GM12878 (cell line): Measurements from ENCODE around the gene REV1. TPM values are rescaled to one million over a fixed set of nuclear protein-coding genes. Genes with fewer than 3 reads are reported as not detected.

Source experiments
- ATAC-seq: fragments of 200-7000 bp; cut with Tn5 transposase; 3 replicates; pipeline ENCODE4 v1.9.1; 2020; ENCODE audit warnings: mild to moderate bottlenecking, moderate library complexity
- BruUV-seq: library from RNA; stranded (reverse); fragments of 400-500 nt; replicated peaks from 2 replicates; lab custom pipeline; 2021; lab: Mats Ljungman, UMichigan
- CTCF ChIA-PET: fragments of 300-600 bp; sonication (Branson Sonifier 250); formaldehyde crosslinking; extraction: SDS; loops from one replicate; lab custom pipeline; 2021; ENCODE audit warnings: inconsistent platforms; lab: Yijun Ruan, JAX
- POLR2A ChIA-PET: fragments of 350-600 bp; formaldehyde crosslinking; extraction: SDS; loops from one replicate; lab custom pipeline; 2021; ENCODE audit warnings: inconsistent platforms; lab: Charles Lee
- RAD21 ChIA-PET: fragments of 300-600 bp; sonication (Branson Sonifier 250); formaldehyde crosslinking; loops from one replicate; lab custom pipeline; 2023; ENCODE audit warnings: antibody characterized with exemption; ENCODE audit not compliant: unreplicated experiment; lab: Charles Lee
- SMC1A ChIA-PET: fragments of 300-600 bp; sonication (Branson Sonifier 250); formaldehyde crosslinking; loops from one replicate; lab custom pipeline; 2023; ENCODE audit not compliant: unreplicated experiment, uncharacterized antibody; lab: Charles Lee
- DNase-seq: peaks from one replicate; pipeline ENCODE4 v3.0.0-alpha.2; 2011; ENCODE audit warnings: low read depth, low spot score
- FAIRE-seq: peaks from 3 replicates; lab custom pipeline; 2011; peaks lifted over from hg19 to GRCh38; lab: Jason Lieb, UNC
- H2AFZ ChIP-seq: 2 replicates; pipeline ENCODE4 v1.6.0; 2011; ENCODE audit warnings: low read depth, low read length, control low read depth; ENCODE audit not compliant: control insufficient read depth
- H3K27ac ChIP-seq: 2 replicates; pipeline ENCODE4 v1.5.1; 2011; ENCODE audit warnings: control low read depth; ENCODE audit not compliant: control insufficient read depth, insufficient read depth
- H3K27me3 ChIP-seq, 2 experiments: replicated peaks in 1 of 2; 2 replicates each; pipeline versions ENCODE4 v1.6.0 to v1.6.1; 2011; ENCODE audit warnings: low read length in 1 of 2; ENCODE audit not compliant: control insufficient read depth in 2 of 2, insufficient read depth in 2 of 2
- H3K36me3 ChIP-seq, 2 experiments: 2 replicates each; pipeline ENCODE4 v1.5.1; 2011; ENCODE audit warnings: low read length in 1 of 2; ENCODE audit not compliant: control insufficient read depth in 2 of 2, insufficient read depth in 2 of 2
- H3K4me1 ChIP-seq: 2 replicates; pipeline ENCODE4 v1.6.1; 2011; ENCODE audit warnings: mild to moderate bottlenecking, low read length, moderate library complexity, mixed read lengths; ENCODE audit not compliant: control insufficient read depth, insufficient read depth
- H3K4me2 ChIP-seq: 2 replicates; pipeline ENCODE4 v1.6.0; 2011; ENCODE audit warnings: control low read depth; ENCODE audit not compliant: control insufficient read depth, insufficient read depth
- H3K4me3 ChIP-seq: fragments of 200-600 bp; sonication (generic); 2 replicates; pipeline ENCODE4 v1.5.1; 2016
- H3K79me2 ChIP-seq: 2 replicates; pipeline ENCODE4 v1.6.0; 2011; ENCODE audit warnings: low read length; ENCODE audit not compliant: control insufficient read depth, insufficient read depth
- H3K9ac ChIP-seq: 2 replicates; pipeline ENCODE4 v1.8.0; 2011; ENCODE audit warnings: low read length, control low read depth, mixed read lengths; ENCODE audit not compliant: control insufficient read depth, insufficient read depth
- H3K9me3 ChIP-seq: replicated peaks from 3 replicates; pipeline ENCODE4 v1.5.1; 2011; ENCODE audit warnings: mild to moderate bottlenecking, low read length; ENCODE audit not compliant: control insufficient read depth, insufficient read depth
- H4K20me1 ChIP-seq: 2 replicates; pipeline ENCODE4 v1.6.0; 2011; ENCODE audit not compliant: control insufficient read depth, insufficient read depth
- BMI1 ChIP-seq: fragments of 450-650 bp; IDR thresholded peaks from 2 replicates; pipeline ENCODE4 v1.6.1; 2016; ENCODE audit warnings: mild to moderate bottlenecking, moderate library complexity, borderline replicate concordance
- CBX3 ChIP-seq: fragments of 200-600 bp; sonication (generic); IDR thresholded peaks from 2 replicates; pipeline ENCODE4 v1.6.1; 2016; ENCODE audit warnings: low read depth, borderline replicate concordance
- TBL1XR1 ChIP-seq: IDR thresholded peaks from 2 replicates; pipeline ENCODE4 v1.6.1; 2012; ENCODE audit warnings: low read depth, low read length, improper control_type of control experiment
- YBX1 ChIP-seq: fragments of 450-650 bp; IDR thresholded peaks from 2 replicates; pipeline ENCODE4 v1.6.1; 2016; ENCODE audit warnings: antibody characterized with exemption
- WGBS: methylation state at CpG from one replicate; pipeline ENCODE4 v1.1.6; 2016; ENCODE audit warnings: low lambda C conversion rate; ENCODE audit not compliant: insufficient replicate concordance, insufficient coverage; ENCODE audit errors: missing lambda C conversion rate; 5-methylcytosine and 5-hydroxymethylcytosine counted together
- in situ Hi-C: fragments of 300-500 bp; cut with MboI; formaldehyde crosslinking; loops from 9 replicates; pipeline ENCODE4 v1.14.3; 2018; ENCODE audit warnings: mixed read lengths
- intact Hi-C: fragments of 100-400 bp; cut with micrococcal nuclease; formaldehyde crosslinking; loops from one replicate; pipeline ENCODE4 v1.14.2; 2022; ENCODE audit not compliant: unreplicated experiment
- polyA plus RNA-seq, 11 experiments: library from polyadenylated mRNA; depleted of rRNA in 4 of 11; unstranded in 6 of 11; stranded (reverse) in 5 of 11; fragments of >200 nt; fragmentation: Nextera tagmentation in 4 of 11; fragmentation: Illumina TruSeq in 1 of 11; extraction: Ambion mirVana in 4 of 11; extraction: Trizol in 1 of 11; gene quantifications; 1 replicate in 1 of 11; 2 replicates in 10 of 11; pipeline versions ENCODE4 v1.2.1 to v1.2.3, GENCODE V29; 2011 to 2016; ENCODE audit warnings: inconsistent platforms in 2 of 11, missing spikeins in 2 of 11, low read depth in 1 of 11
- total RNA-seq, 4 experiments: library from RNA; depleted of rRNA in 3 of 4; stranded (reverse); fragments of >200 nt in 3 of 4; fragmentation: Illumina TruSeq in 1 of 4; extraction: Trizol in 1 of 4; gene quantifications; 2 replicates each; pipeline versions ENCODE4 v1.2.1 to v1.2.3, GENCODE V29; 2013 to 2021
- TF ChIP-seq, protein P1 (sequence below): fragments of 450-650 bp; IDR thresholded peaks from 2 replicates; pipeline ENCODE4 v1.6.1; 2017; ENCODE audit warnings: borderline replicate concordance
- TF ChIP-seq, protein P2 (sequence below): fragments of 450-650 bp; IDR thresholded peaks from 2 replicates; pipeline ENCODE4 v1.6.1; 2017; ENCODE audit warnings: mild to moderate bottlenecking, moderate library complexity
- TF ChIP-seq, protein P3 (sequence below): fragments of 450-650 bp; IDR thresholded peaks from 2 replicates; pipeline ENCODE4 v1.6.1; 2014; ENCODE audit warnings: mild to moderate bottlenecking

REV1 gene
- total and polyA plus RNA-seq, 10 of the 15 experiments (the other 5 are each of a cell fraction or from before 2014, with no cell fraction given): 11.3 to 46.8 (median 29.0) TPM

- TF ChIP-seq, protein P1, sequence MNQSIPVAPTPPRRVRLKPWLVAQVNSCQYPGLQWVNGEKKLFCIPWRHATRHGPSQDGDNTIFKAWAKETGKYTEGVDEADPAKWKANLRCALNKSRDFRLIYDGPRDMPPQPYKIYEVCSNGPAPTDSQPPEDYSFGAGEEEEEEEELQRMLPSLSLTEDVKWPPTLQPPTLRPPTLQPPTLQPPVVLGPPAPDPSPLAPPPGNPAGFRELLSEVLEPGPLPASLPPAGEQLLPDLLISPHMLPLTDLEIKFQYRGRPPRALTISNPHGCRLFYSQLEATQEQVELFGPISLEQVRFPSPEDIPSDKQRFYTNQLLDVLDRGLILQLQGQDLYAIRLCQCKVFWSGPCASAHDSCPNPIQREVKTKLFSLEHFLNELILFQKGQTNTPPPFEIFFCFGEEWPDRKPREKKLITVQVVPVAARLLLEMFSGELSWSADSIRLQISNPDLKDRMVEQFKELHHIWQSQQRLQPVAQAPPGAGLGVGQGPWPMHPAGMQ: no peak
- TF ChIP-seq, protein P2, sequence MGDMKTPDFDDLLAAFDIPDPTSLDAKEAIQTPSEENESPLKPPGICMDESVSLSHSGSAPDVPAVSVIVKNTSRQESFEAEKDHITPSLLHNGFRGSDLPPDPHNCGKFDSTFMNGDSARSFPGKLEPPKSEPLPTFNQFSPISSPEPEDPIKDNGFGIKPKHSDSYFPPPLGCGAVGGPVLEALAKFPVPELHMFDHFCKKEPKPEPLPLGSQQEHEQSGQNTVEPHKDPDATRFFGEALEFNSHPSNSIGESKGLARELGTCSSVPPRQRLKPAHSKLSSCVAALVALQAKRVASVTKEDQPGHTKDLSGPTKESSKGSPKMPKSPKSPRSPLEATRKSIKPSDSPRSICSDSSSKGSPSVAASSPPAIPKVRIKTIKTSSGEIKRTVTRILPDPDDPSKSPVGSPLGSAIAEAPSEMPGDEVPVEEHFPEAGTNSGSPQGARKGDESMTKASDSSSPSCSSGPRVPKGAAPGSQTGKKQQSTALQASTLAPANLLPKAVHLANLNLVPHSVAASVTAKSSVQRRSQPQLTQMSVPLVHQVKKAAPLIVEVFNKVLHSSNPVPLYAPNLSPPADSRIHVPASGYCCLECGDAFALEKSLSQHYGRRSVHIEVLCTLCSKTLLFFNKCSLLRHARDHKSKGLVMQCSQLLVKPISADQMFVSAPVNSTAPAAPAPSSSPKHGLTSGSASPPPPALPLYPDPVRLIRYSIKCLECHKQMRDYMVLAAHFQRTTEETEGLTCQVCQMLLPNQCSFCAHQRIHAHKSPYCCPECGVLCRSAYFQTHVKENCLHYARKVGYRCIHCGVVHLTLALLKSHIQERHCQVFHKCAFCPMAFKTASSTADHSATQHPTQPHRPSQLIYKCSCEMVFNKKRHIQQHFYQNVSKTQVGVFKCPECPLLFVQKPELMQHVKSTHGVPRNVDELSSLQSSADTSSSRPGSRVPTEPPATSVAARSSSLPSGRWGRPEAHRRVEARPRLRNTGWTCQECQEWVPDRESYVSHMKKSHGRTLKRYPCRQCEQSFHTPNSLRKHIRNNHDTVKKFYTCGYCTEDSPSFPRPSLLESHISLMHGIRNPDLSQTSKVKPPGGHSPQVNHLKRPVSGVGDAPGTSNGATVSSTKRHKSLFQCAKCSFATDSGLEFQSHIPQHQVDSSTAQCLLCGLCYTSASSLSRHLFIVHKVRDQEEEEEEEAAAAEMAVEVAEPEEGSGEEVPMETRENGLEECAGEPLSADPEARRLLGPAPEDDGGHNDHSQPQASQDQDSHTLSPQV: no peak
- TF ChIP-seq BMI1: no peak
- no peak for TF ChIP-seq CBX3
- no peak for TF ChIP-seq YBX1
- TF ChIP-seq, all 136 proteins: peak for 0
These were observed 41.3 kb downstream of the REV1 start (continued) for GRCh38 chr2:99448556-99448955.

- Histone ChIP-seq H3K9me3 (no peaks in the 10 kb centered on the region), H2AFZ (no peak overlapping the region), H3K27me3 (no peaks in the 10 kb centered on the region), H3K9ac (no peak overlapping the region), H3K4me1 (peaks cover 3% of the 10 kb centered on the region; the same call in 1 of the 2 replicates), H3K27ac (no peak overlapping the region)
- DNase-seq (no peak), FAIRE-seq (no peak)
- SMC1A ChIA-PET: interaction anchor here (0.7 to 1.2 kb wide), 3 partner anchors 15 to 46 kb away, joined by 3 to 4 read pairs (median 3); no protein-coding TSS in a partner anchor
- TF ChIP-seq, protein P3, sequence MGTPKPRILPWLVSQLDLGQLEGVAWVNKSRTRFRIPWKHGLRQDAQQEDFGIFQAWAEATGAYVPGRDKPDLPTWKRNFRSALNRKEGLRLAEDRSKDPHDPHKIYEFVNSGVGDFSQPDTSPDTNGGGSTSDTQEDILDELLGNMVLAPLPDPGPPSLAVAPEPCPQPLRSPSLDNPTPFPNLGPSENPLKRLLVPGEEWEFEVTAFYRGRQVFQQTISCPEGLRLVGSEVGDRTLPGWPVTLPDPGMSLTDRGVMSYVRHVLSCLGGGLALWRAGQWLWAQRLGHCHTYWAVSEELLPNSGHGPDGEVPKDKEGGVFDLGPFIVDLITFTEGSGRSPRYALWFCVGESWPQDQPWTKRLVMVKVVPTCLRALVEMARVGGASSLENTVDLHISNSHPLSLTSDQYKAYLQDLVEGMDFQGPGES: no peak
- TF ChIP-seq TBL1XR1: no peak
- TF ChIP-seq, all 136 proteins: peak for 0
- in situ Hi-C loops (loop anchor here (5.0 kb wide), 1 partner anchor 42 kb away; no protein-coding TSS in a partner anchor), intact Hi-C loops (no loop called here)
- no TSS peak for BruUV-seq
- no peak for ATAC-seq
- no peaks in the 10 kb centered on the region; the same call in 1 of the 2 replicates for H3K79me2 ChIP-seq
- ChIA-PET POLR2A (no interaction called here), RAD21 (no interaction called here), CTCF (interaction anchor here (1.1 kb wide), 1 partner anchor 9 kb away, joined by 4 read pairs; no protein-coding TSS in a partner anchor)
- no peaks in the 10 kb centered on the region for H4K20me1 ChIP-seq
- H3K4me2 ChIP-seq: no peak overlapping the region
- H3K36me3 ChIP-seq: peaks cover 0 to 16% of the 10 kb centered on the region in 2 experiments
- no peak overlapping the region for H3K4me3 ChIP-seq
- WGBS: 50% methylated on average over 4 of the region's 4 CpGs
These were observed 44.8 kb downstream of the REV1 start for GRCh38 chr2:99445065-99445464.
